CD14-positive monocyte (primary cell): Measurements from ENCODE around the gene RPL38. TPM values are rescaled to one million over a fixed set of nuclear protein-coding genes. Genes with fewer than 3 reads are reported as not detected.
A peak's percentile ranks its signal among the peaks of the same experiment; 100 is the strongest.

Experiments used
- DNase-seq, 3 donors: peaks; one replicate each; pipeline ENCODE4 v3.0.0-alpha.2; 2011 to 2022
- H2AFZ ChIP-seq: 2 replicates; pipeline ENCODE4 v1.6.0; 2012; ENCODE audit warnings: mild to moderate bottlenecking, low read depth, low read length, inconsistent platforms; ENCODE audit not compliant: insufficient read depth, poor library complexity, severe bottlenecking
- H3K27ac ChIP-seq, 2 donors: 1 replicate in 1 of 2; 2 replicates in 1 of 2; pipeline ENCODE4 v1.5.1; 2012 to 2013; ENCODE audit warnings: low read length in 2 of 2, control low read depth in 1 of 2, inconsistent platforms in 1 of 2, low read depth in 1 of 2, mild to moderate bottlenecking in 1 of 2
- H3K27me3 ChIP-seq, 2 donors: one replicate each; pipeline versions ENCODE4 v1.6.0 to v1.6.1; 2011 to 2013; ENCODE audit warnings: low read length in 2 of 2; ENCODE audit not compliant: control insufficient read depth in 2 of 2, insufficient read depth in 2 of 2
- H3K36me3 ChIP-seq, 2 donors: replicated peaks in 1 of 2; 1 replicate in 1 of 2; 2 replicates in 1 of 2; pipeline versions ENCODE4 v1.5.1 to v1.6.1; 2012 to 2013; ENCODE audit warnings: low read length in 2 of 2, control low read depth in 1 of 2, inconsistent platforms in 1 of 2, mild to moderate bottlenecking in 1 of 2; ENCODE audit not compliant: insufficient read depth in 2 of 2, control insufficient read depth in 1 of 2
- H3K4me1 ChIP-seq, 2 donors: 1 replicate in 1 of 2; 2 replicates in 1 of 2; pipeline versions ENCODE4 v1.5.1 to v1.6.1; 2012 to 2013; ENCODE audit warnings: low read length in 2 of 2, control low read depth in 1 of 2, inconsistent platforms in 1 of 2, mild to moderate bottlenecking in 1 of 2, moderate library complexity in 1 of 2; ENCODE audit not compliant: insufficient read depth in 2 of 2, control insufficient read depth in 1 of 2
- H3K4me2 ChIP-seq: replicated peaks from 2 replicates; pipeline ENCODE3; 2012; ENCODE audit warnings: low read length, moderate library complexity, mild to moderate bottlenecking; ENCODE audit not compliant: poor library complexity, severe bottlenecking; ENCODE audit errors: extremely low read depth
- H3K4me3 ChIP-seq, 3 experiments: fragments of 200-600 bp in 1 of 3; sonication (generic) in 1 of 3; replicated peaks in 1 of 3; 1 replicate in 2 of 3; 2 replicates in 1 of 3; pipeline ENCODE4 v1.5.1; 2011 to 2013; ENCODE audit warnings: low read length in 3 of 3, mild to moderate bottlenecking in 3 of 3, control low read depth in 2 of 3, low read depth in 2 of 3, inconsistent platforms in 1 of 3, moderate library complexity in 1 of 3
- H3K79me2 ChIP-seq: 2 replicates; pipeline ENCODE4 v1.6.0; 2012; ENCODE audit warnings: mild to moderate bottlenecking, control low read depth, inconsistent platforms, low read length, moderate library complexity; ENCODE audit not compliant: insufficient read depth
- H3K9ac ChIP-seq: 2 replicates; pipeline ENCODE4 v1.6.0; 2017; ENCODE audit warnings: low read length, mild to moderate bottlenecking; ENCODE audit not compliant: insufficient read depth, poor library complexity, severe bottlenecking
- H3K9me3 ChIP-seq, 2 donors: replicated peaks in 1 of 2; 1 replicate in 1 of 2; 2 replicates in 1 of 2; pipeline versions ENCODE4 v1.5.1 to v1.6.1; 2012 to 2013; ENCODE audit warnings: low read length in 2 of 2, control low read depth in 1 of 2; ENCODE audit not compliant: control insufficient read depth in 1 of 2, insufficient read depth in 1 of 2
- H4K20me1 ChIP-seq: 2 replicates; pipeline ENCODE4 v1.6.0; 2012; ENCODE audit warnings: mild to moderate bottlenecking, low read length, control low read depth, moderate library complexity; ENCODE audit not compliant: insufficient read depth
- H3K27ac Mint-ChIP-seq, 7 donors: one replicate each; pipeline ENCODE4 v1.8.0; 2020; ENCODE audit warnings: mild to moderate bottlenecking in 7 of 7, mixed read lengths in 7 of 7, moderate library complexity in 6 of 7, inconsistent platforms in 2 of 7
- H3K27me3 Mint-ChIP-seq, 3 donors: one replicate each; pipeline ENCODE4 v1.8.0; 2021 to 2022; ENCODE audit warnings: low read depth in 3 of 3, mild to moderate bottlenecking in 3 of 3, mixed read lengths in 3 of 3, moderate library complexity in 3 of 3, inconsistent platforms in 1 of 3
- H3K36me3 Mint-ChIP-seq, 2 donors: one replicate each; pipeline ENCODE4 v1.8.0; 2020; ENCODE audit warnings: mixed read lengths in 2 of 2, inconsistent platforms in 1 of 2, mild to moderate bottlenecking in 1 of 2
- H3K4me1 Mint-ChIP-seq: one replicate; pipeline ENCODE4 v1.8.0; 2020; ENCODE audit warnings: mild to moderate bottlenecking, mixed read lengths
- H3K4me3 Mint-ChIP-seq, 2 donors: one replicate each; pipeline ENCODE4 v1.8.0; 2020; ENCODE audit warnings: mild to moderate bottlenecking in 2 of 2, mixed read lengths in 2 of 2, moderate library complexity in 1 of 2
- H3K9me3 Mint-ChIP-seq, 7 donors: one replicate each; pipeline ENCODE4 v1.8.0; 2020 to 2022; ENCODE audit warnings: mixed read lengths in 7 of 7, mild to moderate bottlenecking in 6 of 7, moderate library complexity in 6 of 7, inconsistent platforms in 2 of 7
- CTCF ChIP-seq: fragments of 200-600 bp; IDR thresholded peaks from one replicate; pipeline ENCODE4 v1.8.0; 2022; ENCODE audit warnings: antibody characterized with exemption, mild to moderate bottlenecking
- WGBS: methylation state at CpG from one replicate; pipeline ENCODE4 v1.1.5; 2013; ENCODE audit warnings: missing lambda C conversion rate; ENCODE audit not compliant: insufficient coverage; 5-methylcytosine and 5-hydroxymethylcytosine counted together
- intact Hi-C, 2 donors: fragments of 100-400 bp; cut with micrococcal nuclease; formaldehyde crosslinking; loops; one replicate each; pipeline versions ENCODE4 v1.15.0 to v1.15.1; 2023
- polyA plus RNA-seq, 3 donors: library from polyadenylated mRNA; depleted of rRNA in 1 of 3; unstranded in 2 of 3; stranded (reverse) in 1 of 3; fragments of 300-500 nt in 2 of 3; fragments of >200 nt in 1 of 3; fragmentation: Illumina TruSeq in 2 of 3; gene quantifications; 1 replicate in 2 of 3; 2 replicates in 1 of 3; pipeline ENCODE4 v1.2.3, GENCODE V29; 2012 to 2021

Gene RPL38
- polyA plus RNA-seq, 3 donors = 379 to 1,070 (median 919) TPM

GRCh38 chr17:74235040-74235581 is 31.6 kb downstream of the RPL38 start:
- Mint-ChIP-seq H3K4me1 (peaks cover 40% of the 10 kb centered on the region), H3K4me3 (peak overlapping the region; percentile 69 to 72), H3K9me3 (no peaks in the 10 kb centered on the region), H3K27me3 (peaks cover 0 to 2% (median 0%) of the 10 kb centered on the region in 3 donors), H3K27ac (peak overlapping the region; percentile 91 to 97 (median 93)), H3K36me3 (peaks cover 47 to 67% of the 10 kb centered on the region in 2 donors)
- H3K4me3 ChIP-seq = peak overlapping the region; percentile 16 to 59 (median 21)
- peak overlapping the region; percentile 93 to 96 for H3K27ac ChIP-seq
- no peaks in the 10 kb centered on the region for H3K27me3 ChIP-seq
- H3K9ac ChIP-seq = peak overlapping the region; percentile 67
- peak; percentile 47 to 58 (median 47) for DNase-seq
- peaks cover 42 to 58% of the 10 kb centered on the region in 2 donors for H3K36me3 ChIP-seq
- H3K4me1 ChIP-seq = peaks cover 58 to 63% of the 10 kb centered on the region in 2 donors
- WGBS = 33% methylated on average over 16 of the region's 19 CpGs
- intact Hi-C loops = loop anchor here in 1 of 2 donors (5.0 kb wide), 1 partner anchor 33 kb away; the partner anchor contains the start of gene RPL38
- H2AFZ ChIP-seq = peak overlapping the region; percentile 96
- TF ChIP-seq CTCF = no peak
- H3K9me3 ChIP-seq = no peaks in the 10 kb centered on the region
- H3K4me2 ChIP-seq = peak overlapping the region; percentile 73
- H4K20me1 ChIP-seq = no peaks in the 10 kb centered on the region
- no peaks in the 10 kb centered on the region for H3K79me2 ChIP-seq

- H3K36me3 ChIP-seq = peaks cover 39 to 52% of the 10 kb centered on the region in 2 donors
- no peaks in the 10 kb centered on the region for H3K27me3 ChIP-seq
- Mint-ChIP-seq H3K4me1 (peaks cover 44% of the 10 kb centered on the region), H3K27me3 (peaks cover 0 to 2% (median 0%) of the 10 kb centered on the region in 3 donors), H3K4me3 (no peak overlapping the region), H3K9me3 (no peaks in the 10 kb centered on the region), H3K27ac (peak overlapping the region in 4 of 7 donors; percentile 91 to 97 (median 92)), H3K36me3 (peaks cover 43 to 67% of the 10 kb centered on the region in 2 donors)
- no peaks in the 10 kb centered on the region for H3K9me3 ChIP-seq
- no peak overlapping the region for H3K4me3 ChIP-seq
- TF ChIP-seq CTCF = no peak
- whole genome bisulfite sequencing = no CpG with 5 or more reads among the region's 8 CpGs
- H3K9ac ChIP-seq = no peak overlapping the region
- H2AFZ ChIP-seq = no peak overlapping the region
- intact Hi-C loops = loop anchor here in 1 of 2 donors (5.0 kb wide), 1 partner anchor 34 kb away; the partner anchor contains the start of gene RPL38
- no peak for DNase-seq
- no peak overlapping the region for H3K4me2 ChIP-seq
- no peaks in the 10 kb centered on the region for H4K20me1 ChIP-seq
- H3K4me1 ChIP-seq = peaks cover 58 to 64% of the 10 kb centered on the region in 2 donors
- H3K79me2 ChIP-seq = no peaks in the 10 kb centered on the region
- peak overlapping the region in 1 of 2 donors; percentile 93 for H3K27ac ChIP-seq
These were observed 32.5 kb downstream of the RPL38 start for GRCh38 chr17:74235911-74236371.
